Hematopoietic multipotent progenitor cell (in vitro differentiated cells): ENCODE data around the gene SMAD3. TPM values are rescaled to one million over a fixed set of nuclear protein-coding genes. Genes with fewer than 3 reads are reported as not detected.

Source experiments
- DNase-seq, 3 donors: peaks; one replicate each; pipeline ENCODE4 v3.0.0-alpha.2; 2011 to 2015; ENCODE audit warnings: low read depth in 2 of 3, low spot score in 2 of 3
- total RNA-seq: library from RNA; depleted of rRNA; stranded (reverse); fragments of >200 nt; gene quantifications from one replicate; pipeline ENCODE4 v1.2.3, GENCODE V29; 2012

Gene SMAD3
- total RNA-seq, 1 donor, result 54.7 TPM

GRCh38 chr15:67216859-67217258 is 151.5 kb downstream of the SMAD3 start:
- no peak for DNase-seq

- no peak for DNase-seq
Observed at GRCh38 chr15:67218428-67218827, 153.0 kb downstream of the SMAD3 start.

GRCh38 chr15:67219288-67219687 is 153.9 kb downstream of the SMAD3 start:
- no peak for DNase-seq

- no peak for DNase-seq
Observed at GRCh38 chr15:67224889-67225288, 159.5 kb downstream of the SMAD3 start.

GRCh38 chr15:67225336-67225735 is 159.9 kb downstream of the SMAD3 start:
- DNase-seq, result no peak

GRCh38 chr15:67227431-67227830 is 162.0 kb downstream of the SMAD3 start:
- DNase-seq, result no peak

GRCh38 chr15:67227846-67228245 is 162.4 kb downstream of the SMAD3 start:
- DNase-seq, result peak in 2 of 3 donors; percentile 16 to 71

- DNase-seq, result peak in 2 of 3 donors; percentile 33 to 64
Observed at GRCh38 chr15:67228286-67228685, 162.9 kb downstream of the SMAD3 start.

- DNase-seq, result no peak
Observed at GRCh38 chr15:67230504-67230903, 165.1 kb downstream of the SMAD3 start.

- no peak for DNase-seq
Observed at GRCh38 chr15:67232591-67232990, 167.2 kb downstream of the SMAD3 start.

- DNase-seq, result peak in 2 of 3 donors; percentile 11 to 22
Observed at GRCh38 chr15:67240235-67241131, 175.1 kb downstream of the SMAD3 start.

- no peak for DNase-seq
Observed at GRCh38 chr15:67241132-67241855, 175.9 kb downstream of the SMAD3 start.

GRCh38 chr15:67242708-67243111 is 177.3 kb downstream of the SMAD3 start:
- peak in 1 of 3 donors; percentile 12 for DNase-seq

Other genes with a start within 250 kb of the SMAD3 start
- 21.5 TPM for gene AAGAB, start 189.1 kb downstream of the SMAD3 start, total RNA-seq
- 2.7 TPM for gene IQCH, start 189.2 kb downstream of the SMAD3 start, total RNA-seq